ENCODE data around the gene TMIGD2.

The TMIGD2 gene

GRCh38 chr19:4337906-4338440 lies 35.8 kb upstream of the TMIGD2 start:
- TF ChIP-seq TAF1 (IDR thresholded peaks at IDR 0.05; ENCODE audit: borderline replicate concordance, insufficient read depth, low read length) (no peak), FOXP2 (optimal IDR thresholded peaks at IDR 0.05; ENCODE audit: borderline replicate concordance, extremely low read depth, extremely low read length, insufficient read depth) (no peak), POLR2AphosphoS5 (IDR thresholded peaks at IDR 0.05; ENCODE audit: low read depth, low read length) (no peak), REST (IDR thresholded peaks at IDR 0.05; ENCODE audit: insufficient read depth in 1 of 2, low read depth in 2 of 2, low read length in 2 of 2) (no peak), SIN3A (IDR thresholded peaks at IDR 0.05; ENCODE audit: borderline replicate concordance, insufficient read depth, low read length) (no peak)

- TF ChIP-seq FOXP2 (optimal IDR thresholded peaks at IDR 0.05; ENCODE audit: borderline replicate concordance, extremely low read depth, extremely low read length, insufficient read depth) (no peak), SIN3A (IDR thresholded peaks at IDR 0.05; ENCODE audit: borderline replicate concordance, insufficient read depth, low read length) (no peak), POLR2AphosphoS5 (IDR thresholded peaks at IDR 0.05; ENCODE audit: low read depth, low read length) (no peak), REST (IDR thresholded peaks at IDR 0.05; ENCODE audit: insufficient read depth in 1 of 2, low read depth in 2 of 2, low read length in 2 of 2) (no peak), TAF1 (IDR thresholded peaks at IDR 0.05; ENCODE audit: borderline replicate concordance, insufficient read depth, low read length) (no peak)
These were observed 32.9 kb upstream of the TMIGD2 start for GRCh38 chr19:4334929-4335570.

- TF ChIP-seq FOXP2 (optimal IDR thresholded peaks at IDR 0.05; ENCODE audit: borderline replicate concordance, extremely low read depth, extremely low read length, insufficient read depth): no peak
These were observed 27.7 kb upstream of the TMIGD2 start for GRCh38 chr19:4329858-4330257.

GRCh38 chr19:4328243-4328990 lies 26.2 kb upstream of the TMIGD2 start:
- TF ChIP-seq POLR2AphosphoS5 (IDR thresholded peaks at IDR 0.05; ENCODE audit: low read depth, low read length) (peak; percentile 79), TAF1 (IDR thresholded peaks at IDR 0.05; ENCODE audit: borderline replicate concordance, insufficient read depth, low read length) (peak; percentile 55; the same call in 1 of the 2 replicates), FOXP2 (optimal IDR thresholded peaks at IDR 0.05; ENCODE audit: borderline replicate concordance, extremely low read depth, extremely low read length, insufficient read depth) (peak; percentile 39), REST (IDR thresholded peaks at IDR 0.05; ENCODE audit: insufficient read depth in 1 of 2, low read depth in 2 of 2, low read length in 2 of 2) (no peak), SIN3A (IDR thresholded peaks at IDR 0.05; ENCODE audit: borderline replicate concordance, insufficient read depth, low read length) (no peak)

GRCh38 chr19:4327877-4328242 lies 25.7 kb upstream of the TMIGD2 start:
- no peak for TF ChIP-seq FOXP2 (optimal IDR thresholded peaks at IDR 0.05; ENCODE audit: borderline replicate concordance, extremely low read depth, extremely low read length, insufficient read depth)
- no peak for TF ChIP-seq REST (IDR thresholded peaks at IDR 0.05; ENCODE audit: insufficient read depth in 1 of 2, low read depth in 2 of 2, low read length in 2 of 2)
- no peak for TF ChIP-seq POLR2AphosphoS5 (IDR thresholded peaks at IDR 0.05; ENCODE audit: low read depth, low read length)
- no peak for TF ChIP-seq TAF1 (IDR thresholded peaks at IDR 0.05; ENCODE audit: borderline replicate concordance, insufficient read depth, low read length)
- no peak for TF ChIP-seq SIN3A (IDR thresholded peaks at IDR 0.05; ENCODE audit: borderline replicate concordance, insufficient read depth, low read length)

Measured in PFSK-1 (cell line).